Bronchial epithelial cell (primary cell): ENCODE data around the gene RHBDD1. TPM values are rescaled to one million over a fixed set of nuclear protein-coding genes. Genes with fewer than 3 reads are reported as not detected.
A peak's percentile ranks its signal among the peaks of the same experiment; 100 is the strongest.

Experiments used
- DNase-seq: peaks from one replicate; pipeline ENCODE4 v3.0.0-alpha.2; 2010; ENCODE audit warnings: low read depth
- FAIRE-seq: peaks from 2 replicates; lab custom pipeline; 2011; peaks lifted over from hg19 to GRCh38; lab: Jason Lieb, UNC
- H3K27me3 ChIP-seq: 2 replicates; pipeline ENCODE4 v1.5.1; 2011; ENCODE audit warnings: low read length; ENCODE audit not compliant: control insufficient read depth, insufficient read depth
- H3K36me3 ChIP-seq: 2 replicates; pipeline ENCODE4 v1.5.1; 2011; ENCODE audit warnings: low read length; ENCODE audit not compliant: control insufficient read depth, insufficient read depth
- H3K4me3 ChIP-seq: 2 replicates; pipeline ENCODE4 v1.5.1; 2011; ENCODE audit warnings: mild to moderate bottlenecking, low read depth, low read length, control low read depth
- total RNA-seq: library from RNA; depleted of rRNA; stranded (reverse); fragments of >200 nt; gene quantifications from 2 replicates; pipeline ENCODE4 v1.2.1, GENCODE V29; 2014
- TF ChIP-seq, protein P1 (sequence below): IDR thresholded peaks from 2 replicates; pipeline ENCODE4 v1.5.1; 2011; ENCODE audit warnings: mild to moderate bottlenecking, moderate library complexity, low read length, control low read depth, inconsistent platforms; ENCODE audit not compliant: insufficient read depth, severe bottlenecking

RHBDD1 gene
- total RNA-seq, 1 donor from 2014 or later, result 29.7 TPM

DNA sequence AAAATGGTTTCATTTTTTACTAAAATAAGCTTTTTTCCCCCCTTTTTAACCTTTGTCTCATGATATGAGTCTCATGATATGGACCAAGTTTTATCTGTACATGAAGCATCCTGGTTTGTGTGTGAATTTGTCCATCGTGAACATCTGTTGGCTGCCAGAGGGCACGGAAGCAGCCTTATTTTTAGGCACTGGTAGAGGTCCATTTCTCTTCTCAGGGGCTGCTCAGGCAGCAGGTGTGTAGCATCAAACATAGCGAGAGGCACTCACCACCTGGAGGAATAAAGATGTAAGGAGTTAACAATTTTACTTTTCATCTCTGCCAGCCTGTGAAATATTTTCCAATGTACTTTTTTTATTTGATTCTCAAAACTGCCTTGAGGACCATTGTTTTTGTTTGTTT, 134.5 kb downstream of the RHBDD1 start:
- DNase-seq, result no peak
- TF ChIP-seq, protein P1, sequence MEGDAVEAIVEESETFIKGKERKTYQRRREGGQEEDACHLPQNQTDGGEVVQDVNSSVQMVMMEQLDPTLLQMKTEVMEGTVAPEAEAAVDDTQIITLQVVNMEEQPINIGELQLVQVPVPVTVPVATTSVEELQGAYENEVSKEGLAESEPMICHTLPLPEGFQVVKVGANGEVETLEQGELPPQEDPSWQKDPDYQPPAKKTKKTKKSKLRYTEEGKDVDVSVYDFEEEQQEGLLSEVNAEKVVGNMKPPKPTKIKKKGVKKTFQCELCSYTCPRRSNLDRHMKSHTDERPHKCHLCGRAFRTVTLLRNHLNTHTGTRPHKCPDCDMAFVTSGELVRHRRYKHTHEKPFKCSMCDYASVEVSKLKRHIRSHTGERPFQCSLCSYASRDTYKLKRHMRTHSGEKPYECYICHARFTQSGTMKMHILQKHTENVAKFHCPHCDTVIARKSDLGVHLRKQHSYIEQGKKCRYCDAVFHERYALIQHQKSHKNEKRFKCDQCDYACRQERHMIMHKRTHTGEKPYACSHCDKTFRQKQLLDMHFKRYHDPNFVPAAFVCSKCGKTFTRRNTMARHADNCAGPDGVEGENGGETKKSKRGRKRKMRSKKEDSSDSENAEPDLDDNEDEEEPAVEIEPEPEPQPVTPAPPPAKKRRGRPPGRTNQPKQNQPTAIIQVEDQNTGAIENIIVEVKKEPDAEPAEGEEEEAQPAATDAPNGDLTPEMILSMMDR, result no peak
- H3K4me3 ChIP-seq, result no peak overlapping the region
- no peak for FAIRE-seq
- H3K27me3 ChIP-seq, result no peaks in the 10 kb centered on the region
- no peaks in the 10 kb centered on the region for H3K36me3 ChIP-seq

DNA sequence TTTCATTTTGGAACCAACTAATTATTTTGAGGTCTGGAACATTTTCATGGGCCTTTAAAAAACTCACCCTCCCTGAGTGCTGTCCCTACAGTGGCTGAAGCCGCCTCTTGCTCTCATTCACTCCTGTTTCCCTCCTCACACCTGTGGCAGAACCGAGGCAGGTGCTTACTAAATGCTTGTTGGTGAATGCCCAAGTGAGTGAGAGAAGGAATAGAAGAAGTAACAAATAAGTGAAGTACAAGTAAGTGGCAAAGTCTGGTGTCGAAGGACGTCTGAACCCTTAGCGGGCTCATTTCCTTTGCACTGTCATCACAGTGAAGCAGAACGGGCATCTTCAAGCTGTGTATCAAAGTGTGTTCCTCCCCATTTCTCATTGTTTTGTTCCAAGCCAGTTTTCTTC, 135.2 kb downstream of the RHBDD1 start:
- no peaks in the 10 kb centered on the region for H3K36me3 ChIP-seq
- FAIRE-seq, result no peak
- no peaks in the 10 kb centered on the region for H3K27me3 ChIP-seq
- H3K4me3 ChIP-seq, result no peak overlapping the region
- DNase-seq, result no peak
- TF ChIP-seq, protein P1, result no peak

DNA sequence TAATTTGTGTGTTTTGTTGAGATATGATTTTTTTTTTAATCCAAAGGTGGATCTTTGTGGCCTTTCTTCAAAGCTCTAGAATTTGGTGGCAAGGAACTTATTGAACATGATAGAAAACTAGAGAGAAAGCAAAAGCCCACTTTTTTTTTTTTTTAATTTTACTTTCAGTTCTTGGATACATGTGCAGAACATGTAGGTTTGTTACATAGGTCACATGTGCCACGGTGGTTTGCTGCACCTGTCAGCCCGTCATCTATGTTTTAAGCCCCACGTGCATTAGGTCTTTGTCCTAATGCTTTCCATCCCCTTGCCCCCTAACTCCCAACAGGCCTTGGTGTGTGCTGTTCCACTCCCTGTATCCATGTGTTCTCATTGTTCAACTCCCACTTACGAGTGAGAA, 135.9 kb downstream of the RHBDD1 start:
- no peaks in the 10 kb centered on the region for H3K36me3 ChIP-seq
- no peak for DNase-seq
- TF ChIP-seq, protein P1, result no peak
- no peak overlapping the region for H3K4me3 ChIP-seq
- no peaks in the 10 kb centered on the region for H3K27me3 ChIP-seq
- FAIRE-seq, result no peak

DNA sequence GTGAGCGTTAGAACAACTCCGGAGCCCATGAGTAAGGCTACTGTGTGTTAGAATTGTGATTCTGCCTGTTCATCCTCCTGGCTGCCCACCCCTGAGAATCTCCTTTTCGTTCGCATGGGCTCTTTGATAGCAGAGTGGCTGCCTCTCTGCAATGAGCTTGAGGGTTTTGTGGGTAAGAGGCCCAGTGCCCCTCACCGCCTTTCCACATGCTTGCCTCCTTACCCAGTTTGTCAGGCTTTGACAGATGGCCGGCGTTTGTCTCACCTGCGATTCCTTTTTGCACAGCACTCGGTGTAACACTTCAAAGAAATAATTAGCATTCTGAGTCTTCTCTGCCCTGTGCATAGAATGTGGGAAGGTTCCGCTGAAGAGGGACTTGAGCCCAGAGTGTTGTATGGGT, 138.0 kb downstream of the RHBDD1 start:
- no peak for FAIRE-seq
- H3K27me3 ChIP-seq, result no peaks in the 10 kb centered on the region

DNA sequence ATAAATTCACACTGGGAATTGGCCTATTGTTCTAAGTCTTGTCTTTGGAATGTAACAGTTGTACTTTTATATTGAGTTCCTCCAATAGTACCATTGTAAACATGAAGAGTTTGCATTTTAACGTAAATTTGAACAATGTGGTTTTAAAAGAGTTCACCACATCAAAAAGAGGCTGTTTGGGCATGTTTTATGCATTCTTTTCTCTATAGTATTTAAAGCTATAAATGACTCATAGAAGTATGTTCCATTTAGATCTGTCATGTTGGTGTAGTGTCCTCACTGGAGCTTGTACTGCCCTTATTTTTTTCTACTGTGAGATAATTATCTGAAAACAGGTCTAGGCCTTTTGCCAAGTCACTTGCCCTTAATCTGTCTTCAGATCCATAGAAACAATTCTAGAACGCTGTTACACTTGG, 141.9 kb downstream of the RHBDD1 start:
- no peaks in the 10 kb centered on the region for H3K36me3 ChIP-seq
- FAIRE-seq (no peak), DNase-seq (peak; percentile 87)
- TF ChIP-seq, protein P1, result no peak
- no peaks in the 10 kb centered on the region for H3K27me3 ChIP-seq
- no peak overlapping the region for H3K4me3 ChIP-seq

More for the DNA sequence above, 138.0 kb downstream of the RHBDD1 start:
- no peak for DNase-seq
- Histone ChIP-seq H3K36me3 (no peaks in the 10 kb centered on the region), H3K4me3 (no peak overlapping the region)
- TF ChIP-seq, protein P1, result no peak

DNA sequence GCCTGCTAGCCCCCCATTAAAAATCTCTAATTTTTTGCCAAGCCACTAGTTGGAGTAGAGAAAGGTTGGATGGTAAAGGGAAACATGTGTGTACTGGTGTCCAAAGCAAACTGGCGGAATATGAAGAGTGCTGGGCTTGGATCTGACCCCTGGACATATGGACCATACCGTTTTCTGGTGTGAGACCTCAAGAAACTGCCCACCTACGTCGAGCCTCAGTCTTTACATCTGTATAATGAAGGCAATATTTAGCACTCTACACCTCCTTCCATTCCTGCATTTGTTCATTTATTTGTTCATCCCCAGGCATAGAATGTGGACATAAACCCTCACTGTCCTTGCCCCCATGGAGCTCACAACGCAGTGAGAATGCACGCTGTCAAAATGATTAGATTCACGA, 142.4 kb downstream of the RHBDD1 start:
- Histone ChIP-seq H3K4me3 (no peak overlapping the region), H3K27me3 (no peaks in the 10 kb centered on the region), H3K36me3 (no peaks in the 10 kb centered on the region)
- FAIRE-seq, result no peak
- TF ChIP-seq, protein P1, result no peak
- no peak for DNase-seq
